CD4-positive, CD25-positive, alpha-beta regulatory T cell (primary cell): Measurements from ENCODE around the gene ZNF276. TPM values are rescaled to one million over a fixed set of nuclear protein-coding genes. Genes with fewer than 3 reads are reported as not detected.

ENCODE experiments used
- ATAC-seq, 2 donors: fragments of 150-1000 bp; cut with Tn5 transposase; one replicate each; pipeline ENCODE4 v1.10.0; 2021; ENCODE audit warnings: low read depth in 2 of 2, moderate number of reproducible peaks in 2 of 2, moderate library complexity in 1 of 2
- DNase-seq, 3 donors: peaks; one replicate each; pipeline versions ENCODE4 v3.0.0 to v3.0.0-alpha.2; 2012 to 2022; ENCODE audit warnings: mixed read lengths in 1 of 3
- H3K27ac ChIP-seq: one replicate; pipeline ENCODE4 v1.7.0; 2013; ENCODE audit warnings: mild to moderate bottlenecking, low read length; ENCODE audit not compliant: insufficient read depth, poor library complexity, severe bottlenecking
- H3K27me3 ChIP-seq: one replicate; pipeline ENCODE4 v1.7.0; 2013; ENCODE audit warnings: low read length; ENCODE audit not compliant: control insufficient read depth, insufficient read depth
- H3K36me3 ChIP-seq: one replicate; pipeline ENCODE4 v1.7.0; 2013; ENCODE audit warnings: mild to moderate bottlenecking, low read length, moderate library complexity; ENCODE audit not compliant: control insufficient read depth, insufficient read depth
- H3K4me1 ChIP-seq: 2 replicates; pipeline ENCODE4 v1.7.0; 2013; ENCODE audit warnings: mild to moderate bottlenecking, low read length; ENCODE audit not compliant: insufficient read depth, control insufficient read depth, poor library complexity, severe bottlenecking
- H3K4me3 ChIP-seq: one replicate; pipeline ENCODE4 v1.7.0; 2013; ENCODE audit warnings: low read depth, mild to moderate bottlenecking, low read length, moderate library complexity
- H3K9me3 ChIP-seq, 2 experiments: 1 replicate in 1 of 2; 2 replicates in 1 of 2; pipeline ENCODE4 v1.7.0; 2013; ENCODE audit warnings: low read length in 2 of 2, mild to moderate bottlenecking in 1 of 2, moderate library complexity in 1 of 2; ENCODE audit not compliant: control insufficient read depth in 2 of 2
- H3K27ac Mint-ChIP-seq, 3 donors: one replicate each; pipeline ENCODE4 v1.8.0; 2020 to 2022; ENCODE audit warnings: mild to moderate bottlenecking in 3 of 3, mixed read lengths in 3 of 3, moderate library complexity in 2 of 3
- H3K27me3 Mint-ChIP-seq: one replicate; pipeline ENCODE4 v1.8.0; 2022; ENCODE audit warnings: mild to moderate bottlenecking, mixed read lengths
- H3K36me3 Mint-ChIP-seq: one replicate; pipeline ENCODE4 v1.8.0; 2020; ENCODE audit warnings: mixed read lengths
- H3K4me1 Mint-ChIP-seq, 4 donors: one replicate each; pipeline ENCODE4 v1.8.0; 2020 to 2022; ENCODE audit warnings: mixed read lengths in 4 of 4, mild to moderate bottlenecking in 1 of 4
- H3K4me3 Mint-ChIP-seq, 4 donors: one replicate each; pipeline ENCODE4 v1.8.0; 2020 to 2022; ENCODE audit warnings: mild to moderate bottlenecking in 4 of 4, mixed read lengths in 4 of 4, moderate library complexity in 3 of 4
- H3K9me3 Mint-ChIP-seq, 7 donors: one replicate each; pipeline ENCODE4 v1.8.0; 2020 to 2022; ENCODE audit warnings: mixed read lengths in 7 of 7, mild to moderate bottlenecking in 3 of 7, moderate library complexity in 2 of 7
- polyA plus RNA-seq, 4 donors: library from polyadenylated mRNA; unstranded; fragments of 300-500 nt; fragmentation: Illumina TruSeq; gene quantifications; one replicate each; pipeline ENCODE4 v1.2.3, GENCODE V29; 2021
- total RNA-seq: library from RNA; stranded (reverse); gene quantifications from one replicate; pipeline ENCODE4 v1.2.3, GENCODE V29; 2022

ZNF276 gene
- total and polyA plus RNA-seq, 5 donors from 2014 or later, result 15.5 to 108 (median 20.7) TPM

- H3K9me3 Mint-ChIP-seq, result no peaks in the 10 kb centered on the region
- H3K36me3 ChIP-seq, result no peaks in the 10 kb centered on the region
- no peaks in the 10 kb centered on the region for H3K9me3 ChIP-seq
- H3K27ac Mint-ChIP-seq, result no peak overlapping the region
- H3K27me3 ChIP-seq, result no peaks in the 10 kb centered on the region
- DNase-seq, result no peak
- peak overlapping the region in 1 of 4 donors; percentile 83 for H3K4me3 Mint-ChIP-seq
- H3K36me3 Mint-ChIP-seq, result no peaks in the 10 kb centered on the region
- H3K4me1 ChIP-seq, result peaks cover 34% of the 10 kb centered on the region
- no peak for ATAC-seq
- no peak overlapping the region for H3K4me3 ChIP-seq
- H3K27me3 Mint-ChIP-seq, result no peaks in the 10 kb centered on the region
- H3K4me1 Mint-ChIP-seq, result peaks cover 0 to 27% (median 14%) of the 10 kb centered on the region in 4 donors
- no peak overlapping the region for H3K27ac ChIP-seq
Observed at GRCh38 chr16:89704281-89704680, 17.1 kb upstream of the ZNF276 start.

- H3K4me3 ChIP-seq, result no peak overlapping the region
- Mint-ChIP-seq H3K27me3 (no peaks in the 10 kb centered on the region), H3K4me1 (peaks cover 0 to 23% (median 12%) of the 10 kb centered on the region in 4 donors), H3K9me3 (no peaks in the 10 kb centered on the region), H3K27ac (no peak overlapping the region), H3K36me3 (no peaks in the 10 kb centered on the region), H3K4me3 (no peak overlapping the region)
- H3K4me1 ChIP-seq, result peaks cover 29% of the 10 kb centered on the region
- H3K27me3 ChIP-seq, result no peaks in the 10 kb centered on the region
- H3K36me3 ChIP-seq, result no peaks in the 10 kb centered on the region
- no peak overlapping the region for H3K27ac ChIP-seq
- ATAC-seq, result no peak
- H3K9me3 ChIP-seq, result no peaks in the 10 kb centered on the region
- no peak for DNase-seq
Observed at GRCh38 chr16:89705006-89705405, 16.3 kb upstream of the ZNF276 start.

- Mint-ChIP-seq H3K4me1 (peaks cover 0 to 23% (median 11%) of the 10 kb centered on the region in 4 donors), H3K9me3 (no peaks in the 10 kb centered on the region), H3K27ac (no peak overlapping the region), H3K27me3 (no peaks in the 10 kb centered on the region), H3K36me3 (no peaks in the 10 kb centered on the region), H3K4me3 (no peak overlapping the region)
- H3K4me3 ChIP-seq, result no peak overlapping the region
- H3K36me3 ChIP-seq, result no peaks in the 10 kb centered on the region
- DNase-seq (no peak), ATAC-seq (no peak)
- H3K27me3 ChIP-seq, result no peaks in the 10 kb centered on the region
- H3K9me3 ChIP-seq, result no peaks in the 10 kb centered on the region
- H3K4me1 ChIP-seq, result peaks cover 18% of the 10 kb centered on the region
- H3K27ac ChIP-seq, result no peak overlapping the region
Observed at GRCh38 chr16:89706518-89707260, 14.6 kb upstream of the ZNF276 start.

- H3K36me3 ChIP-seq, result no peaks in the 10 kb centered on the region
- no peak overlapping the region for H3K4me3 ChIP-seq
- H3K9me3 Mint-ChIP-seq, result no peaks in the 10 kb centered on the region
- H3K9me3 ChIP-seq, result no peaks in the 10 kb centered on the region
- H3K27ac ChIP-seq, result no peak overlapping the region
- no peaks in the 10 kb centered on the region for H3K27me3 Mint-ChIP-seq
- H3K4me1 Mint-ChIP-seq, result peaks cover 0 to 20% (median 7%) of the 10 kb centered on the region in 4 donors
- H3K27me3 ChIP-seq, result no peaks in the 10 kb centered on the region
- DNase-seq (no peak), ATAC-seq (no peak)
- peaks cover 20% of the 10 kb centered on the region for H3K4me1 ChIP-seq
- H3K36me3 Mint-ChIP-seq, result no peaks in the 10 kb centered on the region
- no peak overlapping the region for H3K27ac Mint-ChIP-seq
- no peak overlapping the region for H3K4me3 Mint-ChIP-seq
Observed at GRCh38 chr16:89707695-89708094, 13.6 kb upstream of the ZNF276 start.

GRCh38 chr16:89708481-89708931 lies 12.8 kb upstream of the ZNF276 start:
- no peak for ATAC-seq
- Mint-ChIP-seq H3K4me1 (peaks cover 0 to 15% (median 5%) of the 10 kb centered on the region in 4 donors), H3K4me3 (no peak overlapping the region), H3K36me3 (no peaks in the 10 kb centered on the region), H3K27ac (no peak overlapping the region), H3K9me3 (no peaks in the 10 kb centered on the region), H3K27me3 (no peaks in the 10 kb centered on the region)
- H3K4me3 ChIP-seq, result no peak overlapping the region
- no peak for DNase-seq
- H3K4me1 ChIP-seq, result peaks cover 19% of the 10 kb centered on the region
- no peaks in the 10 kb centered on the region for H3K27me3 ChIP-seq
- no peaks in the 10 kb centered on the region for H3K36me3 ChIP-seq
- no peak overlapping the region for H3K27ac ChIP-seq
- no peaks in the 10 kb centered on the region for H3K9me3 ChIP-seq

- no peaks in the 10 kb centered on the region for H3K36me3 ChIP-seq
- peaks cover 19% of the 10 kb centered on the region for H3K4me1 ChIP-seq
Observed at GRCh38 chr16:89709166-89709565, 12.2 kb upstream of the ZNF276 start.

GRCh38 chr16:89709716-89710432 lies 11.5 kb upstream of the ZNF276 start:
- Histone ChIP-seq H3K27ac (no peak overlapping the region), H3K27me3 (no peaks in the 10 kb centered on the region), H3K4me3 (no peak overlapping the region), H3K4me1 (peaks cover 19% of the 10 kb centered on the region), H3K9me3 (no peaks in the 10 kb centered on the region), H3K36me3 (no peaks in the 10 kb centered on the region)
- H3K27me3 Mint-ChIP-seq, result no peaks in the 10 kb centered on the region
- H3K9me3 Mint-ChIP-seq, result no peaks in the 10 kb centered on the region
- no peak for ATAC-seq
- peaks cover 2% of the 10 kb centered on the region for H3K36me3 Mint-ChIP-seq
- no peak for DNase-seq
- peaks cover 0 to 16% (median 5%) of the 10 kb centered on the region in 4 donors for H3K4me1 Mint-ChIP-seq
- peak overlapping the region in 3 of 4 donors; percentile 47 to 75 (median 52) for H3K4me3 Mint-ChIP-seq
- H3K27ac Mint-ChIP-seq, result peak overlapping the region in 1 of 3 donors; percentile 56

More at GRCh38 chr16:89709166-89709565, 12.2 kb upstream of the ZNF276 start:
- no peak for ATAC-seq
- peak overlapping the region in 1 of 4 donors; percentile 15 for H3K4me3 Mint-ChIP-seq
- no peak overlapping the region for H3K27ac ChIP-seq
- no peak overlapping the region for H3K4me3 ChIP-seq
- H3K36me3 Mint-ChIP-seq, result no peaks in the 10 kb centered on the region
- peaks cover 0 to 15% (median 5%) of the 10 kb centered on the region in 4 donors for H3K4me1 Mint-ChIP-seq
- no peak for DNase-seq
- H3K27me3 Mint-ChIP-seq, result no peaks in the 10 kb centered on the region
- H3K9me3 ChIP-seq, result no peaks in the 10 kb centered on the region
- H3K9me3 Mint-ChIP-seq, result no peaks in the 10 kb centered on the region
- no peaks in the 10 kb centered on the region for H3K27me3 ChIP-seq
- no peak overlapping the region for H3K27ac Mint-ChIP-seq
